HepG2 (cell line): Measurements from ENCODE around the gene PRSS23. TPM values are rescaled to one million over a fixed set of nuclear protein-coding genes. Genes with fewer than 3 reads are reported as not detected.

Source experiments
- CSRNP1 ChIP-seq: sonication (generic); formaldehyde crosslinking; IDR thresholded peaks from 2 replicates; pipeline ENCODE4 v1.8.1; 2023; ENCODE audit warnings: mild to moderate bottlenecking, missing genetic modification reagents
- NPAS2 ChIP-seq: sonication (generic); formaldehyde crosslinking; IDR thresholded peaks from 2 replicates; pipeline ENCODE4 v1.8.0; 2022; ENCODE audit warnings: mild to moderate bottlenecking, missing genetic modification reagents, borderline replicate concordance
- ZFP62 ChIP-seq: sonication (generic); formaldehyde crosslinking; IDR thresholded peaks from 2 replicates; pipeline ENCODE4 v1.4.0; 2020; ENCODE audit warnings: missing genetic modification reagents
- ZNF512B ChIP-seq: sonication (generic); formaldehyde crosslinking; IDR thresholded peaks from 2 replicates; pipeline ENCODE4 v1.5.1; 2020; ENCODE audit warnings: missing genetic modification reagents, mild to moderate bottlenecking, borderline replicate concordance
- polyA plus RNA-seq, 8 experiments: library from polyadenylated mRNA; depleted of rRNA in 3 of 8; stranded (reverse) in 7 of 8; unstranded in 1 of 8; fragments of >200 nt; fragmentation: Illumina TruSeq in 4 of 8; extraction: Trizol in 4 of 8; gene quantifications; 2 replicates each; pipeline versions ENCODE4 v1.2.1 to v1.2.3, GENCODE V29; 2011 to 2016; ENCODE audit warnings: low read depth in 4 of 8, missing spikeins in 1 of 8, mixed read lengths in 1 of 8; ENCODE audit not compliant: insufficient read depth in 1 of 8
- total RNA-seq, 5 experiments: library from RNA; depleted of rRNA; stranded (reverse); fragments of >200 nt; fragmentation: Illumina TruSeq; extraction: Trizol; gene quantifications; 2 replicates each; pipeline ENCODE4 v1.2.3, GENCODE V29; 2016; ENCODE audit warnings: low read depth in 1 of 5
- TF ChIP-seq, protein P1 (sequence below): sonication (generic); formaldehyde crosslinking; conservative IDR thresholded peaks from 2 replicates; pipeline ENCODE4 v1.4.0; 2020; ENCODE audit warnings: missing genetic modification reagents
- TF ChIP-seq, protein P2 (sequence below): sonication (generic); formaldehyde crosslinking; IDR thresholded peaks from 2 replicates; pipeline ENCODE4 v1.5.0; 2020; ENCODE audit warnings: missing genetic modification reagents
- TF ChIP-seq, protein P3 (sequence below): sonication (generic); formaldehyde crosslinking; IDR thresholded peaks from 2 replicates; pipeline ENCODE4 v1.4.0; 2020; ENCODE audit warnings: missing genetic modification reagents

Gene PRSS23
- total and polyA plus RNA-seq, 2 of the 13 experiments (the other 11 are each of a cell fraction or from before 2014, with no cell fraction given) = 0.20 to 0.30 TPM

DNA sequence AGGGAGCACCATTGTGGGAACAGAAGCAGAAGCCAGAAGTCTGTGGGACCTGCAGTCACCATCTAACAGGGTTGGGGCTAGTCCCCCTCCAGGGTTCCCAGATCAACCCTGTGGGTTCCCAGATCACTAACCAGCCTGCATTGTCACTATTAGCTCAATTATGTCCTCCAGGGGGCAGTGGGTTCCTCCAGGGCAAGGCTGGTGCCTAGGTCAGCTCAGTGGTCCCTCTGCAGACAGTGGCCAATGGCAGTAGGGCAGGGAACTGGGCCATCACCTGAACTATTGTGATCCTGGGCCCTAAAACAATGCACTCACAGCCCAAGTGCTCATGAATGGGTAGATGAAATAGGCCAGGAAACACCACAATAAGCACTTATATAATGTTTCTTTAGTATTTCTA, 18.8 kb upstream of the PRSS23 start (continued):
- TF ChIP-seq ZNF512B (CRISPR knock-in tag) (no peak), ZFP62 (CRISPR knock-in tag) (no peak), CSRNP1 (CRISPR knock-in tag) (no peak), NPAS2 (CRISPR knock-in tag) (no peak)
- TF ChIP-seq, protein P1, sequence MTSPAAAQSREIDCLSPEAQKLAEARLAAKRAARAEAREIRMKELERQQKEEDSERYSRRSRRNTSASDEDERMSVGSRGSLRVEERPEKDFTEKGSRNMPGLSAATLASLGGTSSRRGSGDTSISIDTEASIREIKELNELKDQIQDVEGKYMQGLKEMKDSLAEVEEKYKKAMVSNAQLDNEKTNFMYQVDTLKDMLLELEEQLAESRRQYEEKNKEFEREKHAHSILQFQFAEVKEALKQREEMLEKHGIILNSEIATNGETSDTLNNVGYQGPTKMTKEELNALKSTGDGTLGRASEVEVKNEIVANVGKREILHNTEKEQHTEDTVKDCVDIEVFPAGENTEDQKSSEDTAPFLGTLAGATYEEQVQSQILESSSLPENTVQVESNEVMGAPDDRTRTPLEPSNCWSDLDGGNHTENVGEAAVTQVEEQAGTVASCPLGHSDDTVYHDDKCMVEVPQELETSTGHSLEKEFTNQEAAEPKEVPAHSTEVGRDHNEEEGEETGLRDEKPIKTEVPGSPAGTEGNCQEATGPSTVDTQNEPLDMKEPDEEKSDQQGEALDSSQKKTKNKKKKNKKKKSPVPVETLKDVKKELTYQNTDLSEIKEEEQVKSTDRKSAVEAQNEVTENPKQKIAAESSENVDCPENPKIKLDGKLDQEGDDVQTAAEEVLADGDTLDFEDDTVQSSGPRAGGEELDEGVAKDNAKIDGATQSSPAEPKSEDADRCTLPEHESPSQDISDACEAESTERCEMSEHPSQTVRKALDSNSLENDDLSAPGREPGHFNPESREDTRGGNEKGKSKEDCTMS = no peak
- TF ChIP-seq, protein P2, sequence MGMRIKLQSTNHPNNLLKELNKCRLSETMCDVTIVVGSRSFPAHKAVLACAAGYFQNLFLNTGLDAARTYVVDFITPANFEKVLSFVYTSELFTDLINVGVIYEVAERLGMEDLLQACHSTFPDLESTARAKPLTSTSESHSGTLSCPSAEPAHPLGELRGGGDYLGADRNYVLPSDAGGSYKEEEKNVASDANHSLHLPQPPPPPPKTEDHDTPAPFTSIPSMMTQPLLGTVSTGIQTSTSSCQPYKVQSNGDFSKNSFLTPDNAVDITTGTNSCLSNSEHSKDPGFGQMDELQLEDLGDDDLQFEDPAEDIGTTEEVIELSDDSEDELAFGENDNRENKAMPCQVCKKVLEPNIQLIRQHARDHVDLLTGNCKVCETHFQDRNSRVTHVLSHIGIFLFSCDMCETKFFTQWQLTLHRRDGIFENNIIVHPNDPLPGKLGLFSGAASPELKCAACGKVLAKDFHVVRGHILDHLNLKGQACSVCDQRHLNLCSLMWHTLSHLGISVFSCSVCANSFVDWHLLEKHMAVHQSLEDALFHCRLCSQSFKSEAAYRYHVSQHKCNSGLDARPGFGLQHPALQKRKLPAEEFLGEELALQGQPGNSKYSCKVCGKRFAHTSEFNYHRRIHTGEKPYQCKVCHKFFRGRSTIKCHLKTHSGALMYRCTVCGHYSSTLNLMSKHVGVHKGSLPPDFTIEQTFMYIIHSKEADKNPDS (CRISPR knock-in tag) = no peak
- TF ChIP-seq, protein P3, sequence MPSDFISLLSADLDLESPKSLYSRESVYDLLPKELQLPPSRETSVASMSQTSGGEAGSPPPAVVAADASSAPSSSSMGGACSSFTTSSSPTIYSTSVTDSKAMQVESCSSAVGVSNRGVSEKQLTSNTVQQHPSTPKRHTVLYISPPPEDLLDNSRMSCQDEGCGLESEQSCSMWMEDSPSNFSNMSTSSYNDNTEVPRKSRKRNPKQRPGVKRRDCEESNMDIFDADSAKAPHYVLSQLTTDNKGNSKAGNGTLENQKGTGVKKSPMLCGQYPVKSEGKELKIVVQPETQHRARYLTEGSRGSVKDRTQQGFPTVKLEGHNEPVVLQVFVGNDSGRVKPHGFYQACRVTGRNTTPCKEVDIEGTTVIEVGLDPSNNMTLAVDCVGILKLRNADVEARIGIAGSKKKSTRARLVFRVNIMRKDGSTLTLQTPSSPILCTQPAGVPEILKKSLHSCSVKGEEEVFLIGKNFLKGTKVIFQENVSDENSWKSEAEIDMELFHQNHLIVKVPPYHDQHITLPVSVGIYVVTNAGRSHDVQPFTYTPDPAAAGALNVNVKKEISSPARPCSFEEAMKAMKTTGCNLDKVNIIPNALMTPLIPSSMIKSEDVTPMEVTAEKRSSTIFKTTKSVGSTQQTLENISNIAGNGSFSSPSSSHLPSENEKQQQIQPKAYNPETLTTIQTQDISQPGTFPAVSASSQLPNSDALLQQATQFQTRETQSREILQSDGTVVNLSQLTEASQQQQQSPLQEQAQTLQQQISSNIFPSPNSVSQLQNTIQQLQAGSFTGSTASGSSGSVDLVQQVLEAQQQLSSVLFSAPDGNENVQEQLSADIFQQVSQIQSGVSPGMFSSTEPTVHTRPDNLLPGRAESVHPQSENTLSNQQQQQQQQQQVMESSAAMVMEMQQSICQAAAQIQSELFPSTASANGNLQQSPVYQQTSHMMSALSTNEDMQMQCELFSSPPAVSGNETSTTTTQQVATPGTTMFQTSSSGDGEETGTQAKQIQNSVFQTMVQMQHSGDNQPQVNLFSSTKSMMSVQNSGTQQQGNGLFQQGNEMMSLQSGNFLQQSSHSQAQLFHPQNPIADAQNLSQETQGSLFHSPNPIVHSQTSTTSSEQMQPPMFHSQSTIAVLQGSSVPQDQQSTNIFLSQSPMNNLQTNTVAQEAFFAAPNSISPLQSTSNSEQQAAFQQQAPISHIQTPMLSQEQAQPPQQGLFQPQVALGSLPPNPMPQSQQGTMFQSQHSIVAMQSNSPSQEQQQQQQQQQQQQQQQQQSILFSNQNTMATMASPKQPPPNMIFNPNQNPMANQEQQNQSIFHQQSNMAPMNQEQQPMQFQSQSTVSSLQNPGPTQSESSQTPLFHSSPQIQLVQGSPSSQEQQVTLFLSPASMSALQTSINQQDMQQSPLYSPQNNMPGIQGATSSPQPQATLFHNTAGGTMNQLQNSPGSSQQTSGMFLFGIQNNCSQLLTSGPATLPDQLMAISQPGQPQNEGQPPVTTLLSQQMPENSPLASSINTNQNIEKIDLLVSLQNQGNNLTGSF (CRISPR knock-in tag) = no peak
